ENCODE measurements around the gene PTPRU. TPM values are rescaled to one million over a fixed set of nuclear protein-coding genes. Genes with fewer than 3 reads are reported as not detected.

The PTPRU gene
- total and polyA plus RNA-seq, 4 donors = 1.6 to 15.1 (median 6.0) TPM

GRCh38 chr1:29196863-29197589 lies 39.3 kb upstream of the PTPRU start:
- TF ChIP-seq, protein P1, sequence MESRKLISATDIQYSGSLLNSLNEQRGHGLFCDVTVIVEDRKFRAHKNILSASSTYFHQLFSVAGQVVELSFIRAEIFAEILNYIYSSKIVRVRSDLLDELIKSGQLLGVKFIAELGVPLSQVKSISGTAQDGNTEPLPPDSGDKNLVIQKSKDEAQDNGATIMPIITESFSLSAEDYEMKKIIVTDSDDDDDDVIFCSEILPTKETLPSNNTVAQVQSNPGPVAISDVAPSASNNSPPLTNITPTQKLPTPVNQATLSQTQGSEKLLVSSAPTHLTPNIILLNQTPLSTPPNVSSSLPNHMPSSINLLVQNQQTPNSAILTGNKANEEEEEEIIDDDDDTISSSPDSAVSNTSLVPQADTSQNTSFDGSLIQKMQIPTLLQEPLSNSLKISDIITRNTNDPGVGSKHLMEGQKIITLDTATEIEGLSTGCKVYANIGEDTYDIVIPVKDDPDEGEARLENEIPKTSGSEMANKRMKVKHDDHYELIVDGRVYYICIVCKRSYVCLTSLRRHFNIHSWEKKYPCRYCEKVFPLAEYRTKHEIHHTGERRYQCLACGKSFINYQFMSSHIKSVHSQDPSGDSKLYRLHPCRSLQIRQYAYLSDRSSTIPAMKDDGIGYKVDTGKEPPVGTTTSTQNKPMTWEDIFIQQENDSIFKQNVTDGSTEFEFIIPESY (IDR thresholded peaks at IDR 0.05) = no peak
- no peak for TF ChIP-seq EGR1 (IDR thresholded peaks at IDR 0.05; ENCODE audit: low read depth in 2 of 2)
- TF ChIP-seq JUND (IDR thresholded peaks at IDR 0.05) = no peak
- no peak for TF ChIP-seq NR2F2 (IDR thresholded peaks at IDR 0.05)
- TF ChIP-seq CTCF (IDR thresholded peaks at IDR 0.05; ENCODE audit: low read depth, low read length, missing input control) = no peak
- no peak for TF ChIP-seq TAF1 (conservative IDR thresholded peaks at IDR 0.05)
- TF ChIP-seq HNF4A (conservative IDR thresholded peaks at IDR 0.05) = no peak
- TF ChIP-seq, protein P2, sequence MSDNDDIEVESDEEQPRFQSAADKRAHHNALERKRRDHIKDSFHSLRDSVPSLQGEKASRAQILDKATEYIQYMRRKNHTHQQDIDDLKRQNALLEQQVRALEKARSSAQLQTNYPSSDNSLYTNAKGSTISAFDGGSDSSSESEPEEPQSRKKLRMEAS (IDR thresholded peaks at IDR 0.05) = no peak
- TF ChIP-seq YY1 (IDR thresholded peaks at IDR 0.05) = no peak
- no peak for TF ChIP-seq SP1 (IDR thresholded peaks at IDR 0.05)
- TF ChIP-seq GABPA (IDR thresholded peaks at IDR 0.05 in 1 of 2, conservative IDR thresholded peaks at IDR 0.05 in 1 of 2) = no peak
- TF ChIP-seq RAD21 (IDR thresholded peaks at IDR 0.05) = no peak
- TF ChIP-seq FOXA1 (IDR thresholded peaks at IDR 0.05) = no peak
- TF ChIP-seq RXRA (IDR thresholded peaks at IDR 0.05) = no peak
- TF ChIP-seq, protein P3, sequence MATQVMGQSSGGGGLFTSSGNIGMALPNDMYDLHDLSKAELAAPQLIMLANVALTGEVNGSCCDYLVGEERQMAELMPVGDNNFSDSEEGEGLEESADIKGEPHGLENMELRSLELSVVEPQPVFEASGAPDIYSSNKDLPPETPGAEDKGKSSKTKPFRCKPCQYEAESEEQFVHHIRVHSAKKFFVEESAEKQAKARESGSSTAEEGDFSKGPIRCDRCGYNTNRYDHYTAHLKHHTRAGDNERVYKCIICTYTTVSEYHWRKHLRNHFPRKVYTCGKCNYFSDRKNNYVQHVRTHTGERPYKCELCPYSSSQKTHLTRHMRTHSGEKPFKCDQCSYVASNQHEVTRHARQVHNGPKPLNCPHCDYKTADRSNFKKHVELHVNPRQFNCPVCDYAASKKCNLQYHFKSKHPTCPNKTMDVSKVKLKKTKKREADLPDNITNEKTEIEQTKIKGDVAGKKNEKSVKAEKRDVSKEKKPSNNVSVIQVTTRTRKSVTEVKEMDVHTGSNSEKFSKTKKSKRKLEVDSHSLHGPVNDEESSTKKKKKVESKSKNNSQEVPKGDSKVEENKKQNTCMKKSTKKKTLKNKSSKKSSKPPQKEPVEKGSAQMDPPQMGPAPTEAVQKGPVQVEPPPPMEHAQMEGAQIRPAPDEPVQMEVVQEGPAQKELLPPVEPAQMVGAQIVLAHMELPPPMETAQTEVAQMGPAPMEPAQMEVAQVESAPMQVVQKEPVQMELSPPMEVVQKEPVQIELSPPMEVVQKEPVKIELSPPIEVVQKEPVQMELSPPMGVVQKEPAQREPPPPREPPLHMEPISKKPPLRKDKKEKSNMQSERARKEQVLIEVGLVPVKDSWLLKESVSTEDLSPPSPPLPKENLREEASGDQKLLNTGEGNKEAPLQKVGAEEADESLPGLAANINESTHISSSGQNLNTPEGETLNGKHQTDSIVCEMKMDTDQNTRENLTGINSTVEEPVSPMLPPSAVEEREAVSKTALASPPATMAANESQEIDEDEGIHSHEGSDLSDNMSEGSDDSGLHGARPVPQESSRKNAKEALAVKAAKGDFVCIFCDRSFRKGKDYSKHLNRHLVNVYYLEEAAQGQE (IDR thresholded peaks at IDR 0.05) = no peak
- Histone ChIP-seq H3K9me3 (ENCODE audit: control insufficient read depth in 4 of 4, low read length in 3 of 4) (no peaks in the 10 kb centered on the region), H3K27ac (ENCODE audit: low read depth in 1 of 2, low read length in 2 of 2) (no peak overlapping the region), H3K4me1 (ENCODE audit: control insufficient read depth in 4 of 4, insufficient read depth in 4 of 4, low read length in 3 of 4) (peaks cover 0 to 12% (median 10%) of the 10 kb centered on the region in 4 donors), H3K36me3 (ENCODE audit: control insufficient read depth in 4 of 4, insufficient read depth in 3 of 4, low read depth in 1 of 4, low read length in 3 of 4) (peaks cover 3 to 18% (median 6%) of the 10 kb centered on the region in 4 donors), H3K27me3 (ENCODE audit: control insufficient read depth in 4 of 4, insufficient read depth in 4 of 4, low read length in 3 of 4) (no peaks in the 10 kb centered on the region), H3K4me3 (ENCODE audit: low read depth in 1 of 3, low read length in 3 of 3) (no peak overlapping the region), H3K9ac (ENCODE audit: low read depth in 1 of 2, low read length in 2 of 2) (no peak overlapping the region)
- DNase-seq (ENCODE audit: low spot score) = no peak
- 88% methylated on average over 7 of the region's 7 CpGs for WGBS

DNA sequence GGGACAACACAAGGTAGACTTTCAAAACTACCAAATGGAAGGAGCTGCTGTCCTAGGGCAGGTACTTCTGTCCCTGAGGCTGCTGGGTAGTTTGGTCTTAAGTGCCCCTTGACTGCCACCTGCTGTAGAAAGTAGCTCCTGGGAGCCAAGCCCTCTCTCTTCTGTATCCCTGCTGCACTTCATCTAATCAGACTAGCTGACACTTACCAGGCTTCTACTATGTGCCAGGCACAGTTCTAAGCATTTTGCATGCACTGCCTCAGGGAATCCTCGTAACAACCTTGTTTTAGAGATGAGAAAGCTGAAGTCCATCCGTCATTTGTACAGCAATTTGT lies 38.8 kb upstream of the PTPRU start:
- TF ChIP-seq HNF4G (IDR thresholded peaks at IDR 0.05) (no peak), CTCF (IDR thresholded peaks at IDR 0.05; ENCODE audit: low read depth, low read length, missing input control) (peak; percentile 62), ATF3 (IDR thresholded peaks at IDR 0.05) (no peak), RAD21 (IDR thresholded peaks at IDR 0.05) (peak; percentile 79 to 83), HNF4A (conservative IDR thresholded peaks at IDR 0.05) (peak in 1 of 2 donors; percentile 43)
- Histone ChIP-seq H3K27ac (ENCODE audit: low read depth in 1 of 2, low read length in 2 of 2) (no peak overlapping the region), H3K9me3 (ENCODE audit: control insufficient read depth in 4 of 4, low read length in 3 of 4) (no peaks in the 10 kb centered on the region), H3K4me1 (ENCODE audit: control insufficient read depth in 4 of 4, insufficient read depth in 4 of 4, low read length in 3 of 4) (peaks cover 0 to 16% (median 11%) of the 10 kb centered on the region in 4 donors), H3K27me3 (ENCODE audit: control insufficient read depth in 4 of 4, insufficient read depth in 4 of 4, low read length in 3 of 4) (no peaks in the 10 kb centered on the region), H3K36me3 (ENCODE audit: control insufficient read depth in 4 of 4, insufficient read depth in 3 of 4, low read depth in 1 of 4, low read length in 3 of 4) (peaks cover 3 to 18% (median 6%) of the 10 kb centered on the region in 4 donors), H3K9ac (ENCODE audit: low read depth in 1 of 2, low read length in 2 of 2) (no peak overlapping the region), H3K4me3 (ENCODE audit: low read depth in 1 of 3, low read length in 3 of 3) (no peak overlapping the region)
- no peak for DNase-seq (ENCODE audit: low spot score)
- 90% methylated on average over 2 of the region's 2 CpGs for WGBS
